Transverse colon (tissue), 4 donors: ENCODE results near the gene ADIPOR1.

Source experiments
- CTCF ChIP-seq, 5 experiments: fragments of 200-600 bp in 3 of 5; fragments of 450-650 bp in 2 of 5; sonication (generic) in 3 of 5; IDR thresholded peaks; 1 replicate in 2 of 5; 2 replicates in 3 of 5; pipeline ENCODE4 v1.5.1; 2016 to 2017; ENCODE audit warnings: antibody characterized with exemption in 5 of 5, inconsistent platforms in 3 of 5, mild to moderate bottlenecking in 2 of 5, moderate library complexity in 1 of 5
- EP300 ChIP-seq: sonication (generic); formaldehyde crosslinking; IDR thresholded peaks from one replicate; pipeline ENCODE4 v1.6.1; 2017; ENCODE audit warnings: antibody characterized with exemption, low read depth
- POLR2AphosphoS5 ChIP-seq, 3 donors: sonication (generic); formaldehyde crosslinking; IDR thresholded peaks; one replicate each; pipeline ENCODE4 v1.6.1; 2016; ENCODE audit warnings: antibody characterized with exemption in 3 of 3

GRCh38 chr1:202935844-202936243 is 22.3 kb downstream of the ADIPOR1 start:
- no peak for TF ChIP-seq CTCF (IDR thresholded peaks at IDR 0.05)
- no peak for TF ChIP-seq POLR2AphosphoS5 (IDR thresholded peaks at IDR 0.05)
- no peak for TF ChIP-seq EP300
